Suprapubic skin (tissue), 4 donors: Measurements from ENCODE around the gene NAA35.

Experiments used
- EP300 ChIP-seq: sonication (generic); formaldehyde crosslinking; IDR thresholded peaks from one replicate; pipeline ENCODE4 v1.6.1; 2017; ENCODE audit warnings: antibody characterized with exemption
- POLR2A ChIP-seq, 2 donors: fragments of 450-650 bp; IDR thresholded peaks; one replicate each; pipeline ENCODE4 v1.6.1; 2017; ENCODE audit warnings: antibody characterized with exemption in 2 of 2, mild to moderate bottlenecking in 2 of 2, moderate library complexity in 2 of 2
- POLR2AphosphoS5 ChIP-seq, 3 donors: sonication (generic); formaldehyde crosslinking; IDR thresholded peaks; one replicate each; pipeline ENCODE4 v1.6.1; 2017; ENCODE audit warnings: antibody characterized with exemption in 3 of 3
- TF ChIP-seq, protein P1 (sequence below), 2 donors: fragments of 200-600 bp in 1 of 2; fragments of 450-650 bp in 1 of 2; sonication (generic) in 1 of 2; IDR thresholded peaks; one replicate each; pipeline ENCODE4 v1.5.1; 2016 to 2019; ENCODE audit warnings: antibody characterized with exemption in 2 of 2, mild to moderate bottlenecking in 1 of 2, moderate library complexity in 1 of 2

DNA sequence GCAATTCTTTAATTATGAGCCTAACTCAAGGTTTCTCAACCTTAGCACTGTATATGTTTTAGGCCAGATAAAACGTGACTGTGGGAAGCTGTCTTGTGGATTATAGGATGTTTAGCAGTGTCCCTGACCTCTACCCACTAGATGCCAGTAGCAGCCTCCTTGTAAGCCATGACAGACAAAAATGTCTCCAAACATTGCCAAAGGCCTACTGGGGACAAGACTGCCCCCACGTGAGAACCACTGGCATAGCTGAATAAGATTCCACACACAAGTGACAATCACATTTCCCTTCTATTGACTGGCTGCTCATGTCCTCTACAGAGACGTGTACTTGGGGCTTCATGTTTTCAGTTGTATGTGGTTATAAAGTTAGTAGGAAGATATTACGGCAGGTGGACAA is 103.1 kb downstream of the NAA35 start:
- TF ChIP-seq EP300 (no peak), POLR2AphosphoS5 (IDR thresholded peaks at IDR 0.05) (no peak), POLR2A (IDR thresholded peaks at IDR 0.05) (no peak)
- TF ChIP-seq, protein P1, sequence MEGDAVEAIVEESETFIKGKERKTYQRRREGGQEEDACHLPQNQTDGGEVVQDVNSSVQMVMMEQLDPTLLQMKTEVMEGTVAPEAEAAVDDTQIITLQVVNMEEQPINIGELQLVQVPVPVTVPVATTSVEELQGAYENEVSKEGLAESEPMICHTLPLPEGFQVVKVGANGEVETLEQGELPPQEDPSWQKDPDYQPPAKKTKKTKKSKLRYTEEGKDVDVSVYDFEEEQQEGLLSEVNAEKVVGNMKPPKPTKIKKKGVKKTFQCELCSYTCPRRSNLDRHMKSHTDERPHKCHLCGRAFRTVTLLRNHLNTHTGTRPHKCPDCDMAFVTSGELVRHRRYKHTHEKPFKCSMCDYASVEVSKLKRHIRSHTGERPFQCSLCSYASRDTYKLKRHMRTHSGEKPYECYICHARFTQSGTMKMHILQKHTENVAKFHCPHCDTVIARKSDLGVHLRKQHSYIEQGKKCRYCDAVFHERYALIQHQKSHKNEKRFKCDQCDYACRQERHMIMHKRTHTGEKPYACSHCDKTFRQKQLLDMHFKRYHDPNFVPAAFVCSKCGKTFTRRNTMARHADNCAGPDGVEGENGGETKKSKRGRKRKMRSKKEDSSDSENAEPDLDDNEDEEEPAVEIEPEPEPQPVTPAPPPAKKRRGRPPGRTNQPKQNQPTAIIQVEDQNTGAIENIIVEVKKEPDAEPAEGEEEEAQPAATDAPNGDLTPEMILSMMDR (IDR thresholded peaks at IDR 0.05): no peak
